Stimulated activated CD8-positive, alpha-beta memory T cell treated with anti-CD3 and anti-CD28 coated beads, Interleukin-7, amount 100 ng/mL, for 1 hour (primary cell): Measurements from ENCODE around the gene DNMT3B.
"Not testable (repeated sequence)": the region's sequence is repeated elsewhere in the genome, so short reads cannot be mapped to it uniquely, and the experiment has no call there.

Experiments
- DNase-seq, 2 donors: peaks; one replicate each; pipeline ENCODE4 v3.0.0-alpha.2; 2020; ENCODE audit warnings: low read depth in 2 of 2

Gene DNMT3B

DNA sequence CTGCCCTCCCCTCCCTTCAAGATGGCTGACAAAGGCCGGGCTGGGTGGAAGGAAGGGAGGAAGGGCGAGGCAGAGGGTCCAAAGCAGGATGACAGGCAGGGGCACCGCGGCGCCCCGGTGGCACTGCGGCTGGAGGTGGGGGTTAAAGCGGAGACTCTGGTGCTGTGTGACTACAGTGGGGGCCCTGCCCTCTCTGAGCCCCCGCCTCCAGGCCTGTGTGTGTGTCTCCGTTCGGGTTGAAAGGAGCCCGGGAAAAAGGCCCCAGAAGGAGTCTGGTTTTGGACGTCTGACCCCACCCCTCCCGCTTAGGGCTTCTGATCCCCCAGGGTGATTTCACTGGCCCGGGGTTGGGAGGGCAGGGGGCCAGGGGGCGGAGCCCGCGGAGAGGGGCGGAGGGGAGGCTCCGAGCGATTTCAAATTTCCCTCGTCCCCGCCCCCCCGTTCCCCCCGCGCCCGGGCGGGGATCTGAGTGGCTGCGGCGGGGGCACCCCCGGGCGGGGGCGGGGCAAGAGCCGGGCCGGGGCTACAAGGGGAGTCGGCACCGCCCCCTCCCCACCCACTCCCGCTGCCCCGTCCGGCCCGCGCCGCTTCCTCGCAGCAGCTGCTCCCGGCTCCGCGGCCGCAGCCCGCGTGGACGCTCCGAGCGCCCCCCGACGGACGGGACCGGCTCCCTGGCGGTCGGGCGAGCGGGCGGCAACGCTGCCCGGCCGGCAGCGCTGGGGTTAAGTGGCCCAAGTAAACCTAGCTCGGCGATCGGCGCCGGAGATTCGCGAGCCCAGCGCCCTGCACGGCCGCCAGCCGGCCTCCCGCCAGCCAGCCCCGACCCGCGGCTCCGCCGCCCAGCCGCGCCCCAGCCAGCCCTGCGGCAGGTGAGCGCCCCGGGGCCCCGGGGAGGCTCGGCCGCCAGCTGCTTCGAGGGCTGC is at the start of gene DNMT3B:
TSS of gene DNMT3B (plus strand) at position 555 of the 923 bp plus-strand sequence. CDS start 17,939 bp downstream, outside the sequence.
- peak; percentile 52 to 55 for DNase-seq

DNA sequence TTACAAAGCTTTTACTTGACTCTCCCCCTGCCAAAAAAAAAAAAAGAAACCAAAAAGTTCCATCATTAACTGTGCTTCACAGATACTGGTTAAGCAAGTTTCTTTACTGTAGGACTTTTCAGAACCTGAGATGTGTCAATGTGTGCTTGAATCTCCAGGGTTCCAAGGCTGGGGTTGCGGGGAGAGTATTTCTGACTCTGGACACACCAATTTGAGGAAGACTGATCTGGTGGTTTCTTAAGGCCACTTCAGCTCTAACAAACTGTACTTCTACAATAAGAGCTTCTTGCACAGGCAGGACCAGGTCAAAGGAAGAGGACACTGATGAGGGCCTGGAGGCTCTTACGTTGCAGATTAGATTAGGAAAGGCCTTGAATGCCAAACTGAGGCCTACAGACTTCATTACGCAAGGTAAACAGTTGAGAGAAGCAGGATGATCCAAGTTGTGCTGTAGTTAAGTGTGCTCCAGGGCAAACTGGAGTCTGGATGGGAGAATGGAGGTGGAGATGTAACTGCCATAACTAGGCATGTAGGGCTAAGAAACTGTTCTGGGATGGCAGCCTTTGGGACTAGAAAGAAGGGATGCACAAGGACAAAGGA is 43.3 kb upstream of the DNMT3B start:
- DNase-seq: no peak

GRCh38 chr20:32727683-32728082 is 34.5 kb upstream of the DNMT3B start:
- no peak for DNase-seq

- DNase-seq: not testable (repeated sequence)
Observed at GRCh38 chr20:32728435-32728834, 33.8 kb upstream of the DNMT3B start.

DNA sequence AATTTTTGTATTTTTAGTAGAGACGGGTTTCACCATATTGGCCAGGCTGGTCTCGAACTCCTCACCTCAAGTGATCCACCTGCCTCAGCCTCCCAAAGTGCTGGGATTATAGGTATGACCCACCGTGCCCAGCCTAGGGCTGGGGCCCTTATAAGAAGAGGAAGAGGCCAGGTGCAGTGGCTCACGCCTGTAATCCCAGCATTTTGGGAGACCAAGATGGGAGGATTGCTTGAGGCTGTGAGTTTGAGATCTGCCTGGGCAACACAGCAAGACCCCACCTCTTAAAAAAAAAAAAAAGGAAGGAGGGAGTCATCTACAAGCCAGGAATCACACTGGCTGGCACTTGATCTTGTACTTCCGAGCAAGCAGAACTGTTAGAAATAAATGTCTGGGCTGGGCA is 32.9 kb upstream of the DNMT3B start:
- DNase-seq: not testable (repeated sequence)

DNA sequence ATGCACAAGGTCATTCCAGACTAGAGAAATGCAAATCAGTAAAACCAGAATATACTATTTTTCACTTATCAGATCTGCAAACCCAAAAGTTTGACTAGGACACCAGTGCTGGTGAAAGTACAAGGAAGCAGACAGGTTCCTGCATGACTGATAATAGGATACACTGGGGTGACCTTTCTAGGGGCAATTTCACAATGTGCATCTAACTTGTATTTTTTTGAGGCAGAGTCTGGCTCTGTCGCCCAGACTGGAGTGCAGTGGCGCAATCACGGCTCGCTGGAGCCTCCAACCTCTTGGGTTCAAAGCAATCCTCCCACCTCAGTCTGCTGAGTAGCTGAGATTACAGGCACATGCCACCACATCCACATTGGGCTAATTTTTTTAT is 30.3 kb upstream of the DNMT3B start:
- no peak for DNase-seq

DNA sequence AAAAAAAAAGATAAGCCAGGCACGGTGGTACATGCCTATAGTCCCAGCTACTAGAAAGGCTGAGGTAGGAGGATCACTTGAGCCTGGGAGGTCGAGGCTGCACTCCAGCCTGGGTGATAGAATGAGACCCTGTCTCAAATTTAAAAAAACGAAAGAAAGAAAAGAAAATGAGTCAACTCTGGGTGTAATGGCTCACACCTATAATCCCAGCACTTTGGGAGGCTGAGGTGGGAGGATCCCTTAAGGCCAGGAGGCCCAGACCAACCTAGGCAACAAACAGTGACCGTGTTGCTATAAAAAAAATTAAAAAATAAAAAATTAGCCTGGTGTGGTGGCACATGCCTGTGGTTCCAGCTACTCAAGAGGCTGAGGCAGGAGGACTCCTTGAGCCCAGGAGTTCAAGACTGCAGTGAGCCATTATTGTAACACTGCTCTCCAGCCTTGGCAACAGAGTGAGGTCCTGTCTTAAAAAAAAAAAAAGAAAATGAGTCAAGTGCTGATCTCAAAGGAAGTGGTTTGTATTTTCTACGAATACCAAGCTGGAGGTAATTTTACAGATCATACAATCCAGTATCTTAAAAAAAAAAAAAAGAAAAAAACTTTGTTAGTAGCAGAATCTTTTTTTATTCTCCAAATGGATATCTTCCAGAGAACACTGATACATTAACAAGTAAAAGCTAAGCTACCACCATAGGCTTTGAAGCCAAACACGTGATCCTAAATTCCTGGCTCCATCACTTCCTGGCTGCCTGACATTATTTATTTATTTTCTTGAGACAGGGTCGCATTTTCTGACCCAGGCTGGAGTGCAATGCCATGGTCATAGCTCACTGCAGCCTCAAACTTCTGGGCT is 24.6 kb upstream of the DNMT3B start:
- no peak for DNase-seq

DNA sequence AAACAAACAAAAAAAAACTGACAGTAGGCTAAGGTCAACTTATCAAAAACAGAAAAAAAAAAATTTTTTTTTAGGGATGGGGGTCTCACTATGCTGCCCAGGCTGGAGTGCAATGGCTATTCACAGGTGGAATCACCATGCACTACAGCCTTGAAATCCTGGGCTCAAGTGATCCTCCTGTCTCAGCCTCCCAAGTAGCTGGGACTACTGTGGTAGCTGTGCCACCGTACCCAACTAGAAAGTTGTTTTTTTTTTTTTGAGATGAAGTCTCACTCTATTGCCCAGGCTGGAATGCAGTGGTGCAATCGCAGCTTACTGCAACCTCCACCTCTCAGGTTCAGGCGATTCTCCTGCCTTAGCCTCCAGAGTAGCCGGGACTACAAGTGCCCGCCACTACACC is 21.0 kb upstream of the DNMT3B start:
- no peak for DNase-seq

GRCh38 chr20:32742322-32743236 is 19.6 kb upstream of the DNMT3B start:
- DNase-seq: no peak

DNA sequence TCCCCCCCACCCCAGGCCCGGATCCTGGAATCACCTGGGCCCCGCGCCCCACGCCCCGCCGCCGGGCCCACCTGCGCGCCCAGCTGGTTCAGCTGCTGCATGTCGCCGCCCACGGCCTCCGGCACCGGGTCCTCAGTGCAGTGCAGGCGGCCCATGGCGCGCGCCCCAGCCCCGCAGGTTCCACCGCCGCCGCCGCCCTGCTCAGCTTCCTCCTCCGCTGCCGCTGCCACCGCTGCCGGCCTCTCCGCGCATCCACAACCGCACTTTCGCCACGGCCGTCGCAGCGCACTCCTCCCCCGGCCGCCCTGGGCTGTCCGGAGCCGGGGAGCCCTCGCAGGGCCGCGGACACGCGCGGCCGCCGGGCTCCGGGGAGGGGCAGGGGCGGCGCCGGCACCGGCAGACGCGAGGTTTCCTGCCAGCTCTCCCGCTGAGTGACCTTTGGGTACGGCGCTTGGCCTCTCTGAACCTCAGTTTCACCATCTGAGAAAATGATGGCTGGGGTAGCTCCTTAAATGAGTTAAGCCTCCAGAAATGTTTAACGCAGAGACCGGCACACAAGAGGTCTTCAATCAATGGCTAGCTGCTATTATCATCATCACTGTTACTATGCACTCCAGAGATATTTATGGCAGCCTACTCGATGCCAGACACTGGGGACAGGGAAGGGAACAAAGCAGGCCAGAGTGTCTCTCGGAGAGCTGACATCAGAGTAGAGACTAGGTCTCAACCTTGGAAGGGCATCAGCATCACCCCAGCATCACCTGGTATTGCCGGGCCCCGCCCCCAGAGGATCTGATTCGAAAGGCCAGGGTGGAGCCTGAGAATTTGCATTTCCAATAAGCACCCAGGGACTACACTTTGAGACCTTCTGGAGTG is 18.7 kb upstream of the DNMT3B start, which contains the start of gene COMMD7:
TSS of gene COMMD7 (minus strand) at position 231 of the 876 bp plus-strand sequence. CDS start at position 155, 76 bp downstream.
- DNase-seq: peak; percentile 29 to 32

DNA sequence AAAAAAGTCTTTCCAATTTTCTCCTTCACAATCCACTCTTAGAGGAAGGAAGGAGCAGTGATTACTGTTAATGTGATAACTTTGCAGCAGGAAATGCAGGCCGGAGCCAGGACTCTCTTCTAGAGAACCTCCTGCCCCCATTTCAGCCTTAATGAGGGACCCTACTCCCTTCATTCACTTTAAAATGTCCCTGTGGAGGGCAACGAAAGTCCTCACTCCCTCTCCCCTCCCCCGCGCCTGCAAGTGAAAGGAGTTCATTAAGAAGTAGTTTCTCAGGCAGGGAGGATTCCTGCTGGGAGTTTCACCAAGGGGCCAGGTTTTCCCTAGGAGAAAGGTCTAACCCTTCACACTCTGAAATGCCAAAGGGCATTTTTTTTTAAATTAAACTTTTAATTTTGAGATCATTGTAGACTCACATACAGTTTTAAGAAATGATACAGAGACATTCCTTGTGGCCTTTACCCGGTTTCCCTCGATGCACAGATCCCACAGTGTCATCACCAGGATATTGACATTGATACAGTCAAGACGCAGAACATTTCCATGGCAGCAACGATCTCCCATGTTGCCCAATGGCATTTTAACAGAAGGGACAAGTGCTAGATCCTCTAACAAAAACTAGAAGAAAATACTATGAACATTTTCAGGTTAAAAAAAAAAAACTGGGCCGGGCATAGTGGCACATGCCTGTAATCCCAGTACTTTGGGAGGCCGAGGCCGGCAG is 12.1 kb upstream of the DNMT3B start:
- DNase-seq: no peak

- no peak for DNase-seq
Observed at GRCh38 chr20:32751293-32751692, 10.9 kb upstream of the DNMT3B start.

DNA sequence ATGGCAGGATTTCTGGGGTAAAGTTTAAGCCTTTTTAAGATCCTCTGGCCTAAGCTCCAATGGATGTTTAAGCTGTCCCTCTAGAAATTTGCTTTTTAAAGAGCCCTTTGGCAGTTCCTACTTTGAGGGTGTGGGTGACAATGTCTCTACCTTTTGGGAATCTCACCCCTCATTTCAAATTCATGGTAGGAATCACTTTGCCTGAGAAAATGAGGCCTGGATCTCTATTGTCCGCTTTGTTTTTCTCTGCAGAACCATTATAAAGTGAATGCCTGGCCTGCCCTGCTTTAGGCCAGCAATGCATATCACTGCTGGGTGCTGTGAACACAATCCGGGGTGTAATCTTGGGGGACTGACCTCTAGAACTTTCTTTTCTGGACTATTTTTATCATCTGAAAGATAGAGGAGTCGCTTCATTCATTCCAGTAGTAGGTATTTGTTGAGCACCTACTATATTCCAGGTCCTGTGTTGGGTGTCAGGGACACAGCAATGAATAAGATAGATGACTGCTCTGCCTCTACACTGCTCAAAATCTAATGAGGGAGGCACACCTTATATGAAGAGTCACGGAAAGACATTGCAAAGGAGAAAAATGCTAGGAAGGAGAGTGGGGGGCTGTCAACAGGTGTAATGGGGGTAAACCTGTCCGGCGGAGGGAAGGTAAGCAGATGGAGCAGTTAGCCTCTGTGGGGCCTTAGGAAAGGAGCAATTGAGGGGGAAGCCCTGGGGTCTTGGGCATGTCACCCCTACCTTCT is 10.3 kb upstream of the DNMT3B start:
- no peak for DNase-seq

DNA sequence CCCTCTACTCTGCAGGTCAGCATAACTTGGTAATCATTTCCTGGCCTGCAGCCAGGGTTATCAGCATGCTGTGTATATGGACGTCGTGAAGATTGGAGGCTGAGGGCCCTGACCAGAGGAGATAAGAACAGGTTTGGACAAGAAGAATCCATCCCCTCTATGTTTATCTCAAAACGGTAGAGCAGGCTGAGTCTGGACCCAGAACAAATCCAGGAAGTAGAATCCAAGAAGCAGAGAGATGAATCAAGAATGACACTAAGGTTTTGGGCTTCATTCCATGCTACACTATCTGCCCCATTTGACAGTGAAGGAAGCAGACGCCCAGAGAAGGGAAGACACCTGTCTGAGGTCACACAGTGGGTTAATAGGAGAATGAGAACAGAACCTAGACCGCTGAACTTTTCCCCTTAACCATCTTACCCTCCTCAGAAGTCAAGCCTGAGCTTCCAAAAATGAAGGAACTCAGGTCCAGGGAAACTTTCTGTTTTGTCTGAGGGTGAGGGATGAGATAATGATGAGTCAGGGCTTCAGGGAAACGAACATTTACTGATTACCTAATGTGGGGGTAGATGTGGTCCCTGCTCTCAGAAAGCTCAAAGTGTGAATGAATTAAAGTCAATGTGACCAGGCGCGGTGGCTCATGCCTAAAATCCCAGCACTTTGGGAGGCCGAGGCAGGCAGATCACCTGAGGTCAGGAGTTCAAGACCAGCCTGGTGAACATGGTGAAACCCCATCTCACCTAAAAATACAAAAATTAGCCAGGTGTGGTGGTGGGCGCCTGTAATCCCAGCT is 9.5 kb upstream of the DNMT3B start:
- DNase-seq: no peak

- DNase-seq: no peak
Observed at GRCh38 chr20:32753731-32754130, 8.5 kb upstream of the DNMT3B start.

DNA sequence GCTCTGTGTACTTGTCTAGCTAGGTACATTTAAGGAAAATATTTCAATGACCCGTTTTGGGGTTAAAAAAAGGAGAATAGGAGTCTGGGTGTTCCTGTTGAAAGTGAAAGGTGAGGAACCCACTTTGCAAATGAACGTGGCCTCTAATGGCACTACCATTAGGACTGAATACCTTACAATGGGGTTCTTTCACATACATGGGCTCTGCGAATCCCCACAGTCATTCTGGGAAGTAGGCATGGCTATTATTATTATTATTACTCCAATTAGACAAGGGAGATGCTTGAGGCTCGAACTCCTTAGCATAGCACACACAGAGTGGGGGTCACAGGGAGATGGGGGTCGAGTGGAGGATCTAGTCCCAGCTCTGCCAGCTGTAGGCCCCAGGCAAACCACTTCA is 6.0 kb upstream of the DNMT3B start:
- DNase-seq: no peak

DNA sequence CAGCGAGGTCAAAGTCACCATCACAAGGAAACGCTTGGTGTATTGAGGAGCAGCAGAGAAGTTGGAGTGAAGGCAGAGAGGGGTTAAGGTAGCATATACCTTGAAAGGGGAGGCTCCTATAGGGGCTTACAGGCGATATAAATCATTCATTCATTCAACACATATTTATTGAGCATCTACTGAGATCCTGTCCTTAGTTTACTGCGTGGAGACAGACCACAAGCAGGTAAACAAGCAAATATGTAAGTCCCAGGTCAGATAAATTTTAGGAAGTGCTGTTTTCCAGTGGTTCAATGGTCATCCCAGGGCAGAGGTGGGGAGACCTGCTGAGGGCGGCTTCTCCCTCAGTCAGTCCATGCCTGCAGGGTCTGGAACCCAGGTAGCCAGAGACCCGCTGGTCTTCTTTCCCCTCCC is 761 bp upstream of the DNMT3B start:
- no peak for DNase-seq

- no peak for DNase-seq
Observed at GRCh38 chr20:32762754-32763201, 593 bp downstream of the DNMT3B start.
